GM21528 (cell line): ENCODE results near the gene BSDC1.
"Not testable (repeated sequence)": the region's sequence is repeated elsewhere in the genome, so short reads cannot be mapped to it uniquely, and the experiment has no call there.

Experiments used
- ATAC-seq: cut with Tn5 transposase; IDR thresholded peaks from one replicate; pipeline ENCODE4 v1.9.1; 2021; ENCODE audit warnings: mild to moderate bottlenecking, moderate library complexity; ENCODE audit not compliant: unreplicated experiment, low FRiP score

BSDC1 gene

GRCh38 chr1:32361308-32361673, 33.0 kb downstream of the BSDC1 start:
- no peak for ATAC-seq

DNA sequence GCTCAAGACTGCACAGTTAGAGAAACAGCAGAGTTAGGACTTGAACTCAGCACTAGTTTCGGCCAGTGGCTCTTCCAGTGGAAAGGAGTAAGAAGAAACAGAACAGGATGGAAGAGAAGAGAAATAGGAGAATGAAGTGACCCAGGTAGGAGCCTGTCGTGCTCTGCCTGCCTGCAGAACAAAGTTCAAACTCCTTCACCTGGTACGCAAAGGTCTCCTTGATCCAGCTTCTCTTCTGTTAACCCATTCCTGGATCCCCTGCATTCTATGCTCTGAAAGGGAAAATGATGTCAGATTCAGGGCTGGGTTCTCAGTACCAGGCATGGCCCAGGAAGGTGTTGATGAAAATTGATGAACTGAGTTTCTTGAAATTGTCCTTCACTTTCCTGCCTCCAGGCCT, 35.8 kb downstream of the BSDC1 start:
- ATAC-seq, result no peak

DNA sequence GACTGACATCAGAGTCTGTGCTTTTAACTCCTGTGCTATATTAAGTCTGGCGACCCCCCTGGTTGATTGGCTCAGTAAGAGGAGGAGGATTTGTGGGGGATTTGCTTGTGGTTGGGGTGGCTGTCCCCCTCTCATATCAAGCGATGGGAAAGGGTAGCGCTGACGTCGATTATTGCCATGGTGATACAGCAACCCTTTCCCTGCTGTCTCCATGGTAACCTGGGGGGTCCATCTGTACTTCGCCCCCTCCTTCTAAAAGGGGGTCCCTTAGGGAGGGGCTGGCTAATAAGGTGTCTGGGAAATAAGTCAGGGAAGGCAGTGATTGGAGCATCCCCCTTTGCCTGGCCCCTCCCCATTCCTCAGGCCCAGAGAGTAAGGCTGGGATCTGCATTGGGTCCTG, 36.6 kb downstream of the BSDC1 start:
- no peak for ATAC-seq

- ATAC-seq, result no peak
These were observed 37.8 kb downstream of the BSDC1 start for GRCh38 chr1:32356478-32356877.

DNA sequence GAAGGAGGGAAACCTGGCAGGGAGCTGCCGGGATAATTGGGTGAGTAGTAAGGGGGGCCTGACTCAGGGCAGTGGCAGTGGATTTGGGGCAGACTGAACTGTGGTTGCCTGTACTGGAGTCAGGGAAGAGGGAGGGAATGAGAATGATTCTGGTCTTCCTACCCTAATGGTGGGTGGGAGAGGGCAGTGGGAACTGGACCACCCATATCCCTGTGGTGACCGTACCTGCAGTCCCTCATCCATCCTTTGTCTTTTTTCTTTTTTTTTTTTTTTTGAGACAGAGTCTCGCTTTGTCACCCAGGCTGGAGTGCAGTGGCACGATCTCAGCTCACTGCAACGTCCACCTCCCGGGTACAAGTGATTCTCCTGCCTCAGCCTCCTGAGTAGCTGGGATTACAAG, 38.5 kb downstream of the BSDC1 start:
- not testable (repeated sequence) for ATAC-seq

- ATAC-seq, result no peak
These were observed 40.2 kb downstream of the BSDC1 start for GRCh38 chr1:32353886-32354570.

DNA sequence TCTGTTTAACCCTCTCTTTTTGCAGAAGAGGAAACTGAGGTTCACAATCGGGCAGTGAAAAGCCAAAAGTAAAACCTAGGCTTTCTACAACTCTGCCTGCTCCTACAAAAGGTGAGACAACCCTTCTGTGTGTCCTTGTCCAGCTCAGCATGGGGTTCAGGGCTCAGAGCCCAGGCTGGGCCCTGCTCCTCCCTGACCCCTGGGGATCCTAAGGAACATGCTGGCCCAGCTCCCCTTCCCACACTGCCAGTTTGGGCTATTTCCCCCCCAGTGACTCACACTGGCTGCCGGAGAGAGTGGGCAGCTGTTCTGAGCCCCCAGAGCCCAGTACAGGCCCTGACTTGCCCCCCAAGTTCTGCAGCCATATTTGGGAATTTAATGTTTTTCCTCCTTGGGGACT, 40.8 kb downstream of the BSDC1 start:
- no peak for ATAC-seq

DNA sequence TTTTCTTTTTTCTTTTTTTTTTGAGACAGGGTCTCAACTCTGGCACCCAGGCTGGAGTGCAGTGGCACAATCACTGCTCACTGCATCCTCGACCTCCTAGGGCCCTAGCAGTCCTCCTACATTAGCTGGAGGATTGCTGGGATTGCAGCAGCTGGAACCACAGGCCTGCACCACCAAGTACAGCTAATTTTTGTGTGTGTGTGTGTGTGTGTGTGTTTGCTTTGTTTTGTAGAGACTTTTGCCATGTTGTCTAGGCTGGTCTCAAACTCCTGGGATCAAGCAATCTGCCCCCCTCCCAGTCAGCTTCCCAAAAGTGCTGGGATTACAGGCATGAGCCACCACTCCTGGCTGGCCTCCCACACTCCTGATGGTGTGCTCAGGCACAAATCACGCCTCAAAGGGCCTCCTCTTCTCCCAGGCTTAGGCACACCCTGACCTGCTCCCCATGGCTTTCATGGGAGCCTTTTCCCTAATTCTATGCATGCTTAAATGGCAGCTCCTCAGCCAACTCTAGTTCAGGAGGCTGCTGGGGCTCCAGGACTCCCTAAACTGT, 41.3 kb downstream of the BSDC1 start:
- no peak for ATAC-seq

- no peak for ATAC-seq
These were observed 41.9 kb downstream of the BSDC1 start for GRCh38 chr1:32352239-32352745.

- peak; percentile 72 for ATAC-seq
These were observed 42.6 kb downstream of the BSDC1 start for GRCh38 chr1:32351399-32352238.

DNA sequence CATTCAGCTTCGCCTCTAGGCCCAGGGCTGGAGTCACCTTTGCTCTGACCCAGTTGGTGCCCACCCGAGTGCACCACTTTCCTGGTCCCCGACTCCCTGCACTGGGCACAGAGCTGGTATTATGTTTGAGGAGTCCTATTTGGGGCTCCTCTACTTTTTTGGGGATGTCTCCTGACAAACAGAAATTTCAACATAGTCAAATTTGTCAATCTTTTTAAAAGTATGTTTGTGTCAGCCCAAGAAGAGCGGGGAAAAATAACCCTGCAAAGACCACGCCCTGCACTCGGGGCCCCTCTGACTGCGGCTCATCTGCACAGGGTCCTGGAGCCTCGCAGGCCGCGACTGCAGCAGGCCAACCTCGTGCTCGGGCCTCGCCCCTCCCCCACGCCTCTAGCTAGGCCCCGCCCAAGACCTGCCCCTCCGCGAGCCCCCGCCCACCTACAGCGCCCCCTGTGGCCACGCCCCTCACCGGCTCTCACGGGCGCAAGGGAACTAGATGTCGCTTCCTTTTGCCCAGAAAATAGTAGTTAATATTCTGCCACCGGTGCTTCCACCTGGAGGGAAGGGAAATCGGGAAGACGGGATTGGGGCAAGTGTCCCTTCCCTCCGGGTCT, 43.3 kb downstream of the BSDC1 start:
- ATAC-seq, result peak; percentile 40

- no peak for ATAC-seq
These were observed 45.0 kb downstream of the BSDC1 start for GRCh38 chr1:32349211-32349708.

DNA sequence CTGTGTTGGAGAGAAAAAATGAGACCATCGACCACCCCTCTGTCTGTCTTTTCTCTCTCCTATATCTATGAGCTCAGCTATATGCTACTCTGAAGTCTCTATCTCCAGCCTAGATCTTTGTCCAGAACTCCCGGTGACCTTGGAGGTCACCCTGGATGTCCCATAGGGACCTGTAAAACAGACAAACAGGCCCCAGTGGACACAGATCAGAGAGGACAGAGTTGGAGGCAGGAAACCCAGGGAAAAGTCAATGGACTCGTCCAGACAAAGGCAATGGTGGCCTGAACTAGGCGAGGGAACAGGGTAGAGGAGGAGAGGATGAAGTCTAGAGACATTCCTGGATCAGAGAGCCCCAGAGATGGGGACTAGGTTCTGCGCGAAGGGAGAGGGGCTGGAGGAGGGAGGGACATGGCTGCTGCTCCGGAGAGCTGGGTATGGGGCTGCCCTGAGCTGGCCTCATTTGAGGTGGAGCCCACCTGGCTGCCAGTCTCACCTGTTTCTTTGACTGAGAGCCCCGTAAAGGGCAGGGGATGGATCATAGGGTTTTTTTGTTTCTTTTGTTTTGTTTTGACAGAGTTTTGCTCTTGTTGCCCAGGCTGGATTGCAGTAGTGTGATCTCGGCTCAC, 47.6 kb downstream of the BSDC1 start:
- ATAC-seq, result no peak

DNA sequence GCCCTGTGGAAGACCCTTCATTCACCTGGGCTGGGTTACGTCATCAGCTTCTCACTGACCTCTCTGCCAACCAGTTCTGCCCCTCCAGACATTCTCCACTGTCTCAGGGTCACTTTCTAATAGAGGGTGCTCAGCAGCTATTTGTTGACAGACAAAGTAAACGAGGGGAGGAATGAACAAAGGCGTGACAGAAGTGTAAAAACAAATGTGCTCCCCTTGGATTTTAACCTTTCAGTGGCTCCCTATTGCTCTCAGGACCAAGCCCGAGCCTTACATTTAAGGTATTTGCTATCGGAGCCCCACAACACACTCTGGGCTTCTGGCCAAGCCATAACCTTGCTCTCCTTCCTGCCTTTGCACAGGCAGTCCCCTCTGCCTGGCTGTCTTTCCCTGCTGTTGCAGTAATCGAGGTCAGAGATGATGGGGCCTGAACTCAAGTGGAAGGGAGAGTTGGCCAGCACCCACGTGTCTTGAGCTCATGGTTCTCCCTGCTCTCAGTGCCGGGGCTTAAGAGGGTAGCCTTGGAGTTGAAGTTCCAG, 48.9 kb downstream of the BSDC1 start:
- no peak for ATAC-seq

GRCh38 chr1:32342704-32343103, 51.5 kb downstream of the BSDC1 start:
- no peak for ATAC-seq

DNA sequence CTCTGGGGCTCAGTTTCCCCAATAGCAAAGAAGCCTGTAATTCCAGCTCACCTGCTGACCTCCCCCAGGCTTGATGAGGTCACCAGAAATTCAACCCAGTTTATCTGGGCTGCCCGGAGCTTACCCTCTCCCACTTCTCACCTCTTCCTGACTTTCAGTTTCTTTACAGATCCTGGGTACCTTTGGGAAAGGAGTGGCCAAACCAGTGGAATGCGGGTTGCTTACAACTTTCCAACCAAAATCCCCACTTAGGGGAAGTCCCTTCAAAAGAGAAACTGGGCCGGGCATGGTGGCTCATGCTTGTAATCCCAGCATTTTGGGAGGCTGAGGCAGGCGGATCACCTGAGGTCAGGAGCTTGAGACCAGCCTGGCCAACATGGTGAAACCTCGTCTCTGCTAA, 52.3 kb downstream of the BSDC1 start:
- ATAC-seq, result no peak

GRCh38 chr1:32341186-32341757, 53.0 kb downstream of the BSDC1 start:
- ATAC-seq, result no peak

DNA sequence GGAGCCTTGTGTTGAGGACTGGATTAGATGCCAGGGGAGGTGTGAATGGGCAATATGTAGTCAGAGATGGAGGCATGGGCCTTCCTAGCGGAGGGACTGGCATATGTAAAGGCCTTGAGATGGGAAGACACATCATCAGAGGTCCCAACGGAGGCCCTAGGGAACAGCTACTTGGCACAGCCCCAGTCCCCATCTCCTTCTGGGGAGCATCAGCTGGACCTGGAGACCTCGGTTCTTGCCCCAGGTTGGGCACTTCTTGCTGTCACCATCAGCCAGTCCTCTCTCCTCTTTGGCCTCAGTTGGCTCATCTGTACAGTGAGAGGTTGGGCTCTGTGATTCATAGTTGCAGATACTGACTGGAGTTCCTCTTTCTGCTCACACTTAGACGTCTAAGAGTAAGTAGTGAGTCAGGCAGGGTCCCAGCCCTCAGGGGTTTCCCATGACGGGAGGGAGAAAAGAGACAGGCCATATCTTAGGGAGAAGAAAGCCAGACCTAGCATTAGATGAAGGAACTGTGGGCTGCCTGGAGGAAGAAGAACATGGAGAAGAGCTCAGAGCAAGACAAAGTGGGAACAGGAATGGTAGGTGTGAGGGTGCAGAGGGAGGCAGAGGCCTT, 54.8 kb downstream of the BSDC1 start:
- ATAC-seq, result no peak

DNA sequence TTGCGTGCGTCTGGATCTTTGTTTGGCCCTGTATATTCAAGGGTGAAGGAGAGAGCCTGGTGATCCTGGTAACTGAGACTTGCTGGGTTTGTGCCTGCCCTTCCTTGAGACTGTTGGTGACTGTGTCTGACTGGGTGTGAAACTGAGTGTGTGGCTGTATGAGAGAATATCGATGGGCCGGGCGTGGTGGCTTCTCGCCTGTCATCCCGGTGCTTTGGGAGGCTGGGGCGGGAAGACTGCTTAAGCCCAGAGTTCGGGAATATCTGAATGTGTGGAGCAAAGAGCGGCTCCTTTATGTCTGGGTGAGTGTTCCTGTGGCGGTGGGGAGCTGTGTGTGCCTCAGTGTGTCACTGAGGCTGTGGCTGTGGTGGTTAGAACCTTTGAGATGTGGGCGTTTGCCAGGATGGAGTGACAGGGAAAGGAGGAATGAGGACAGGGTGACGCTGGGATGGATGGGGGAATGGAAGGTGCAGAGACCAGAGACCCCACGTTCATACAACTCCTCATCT, 55.5 kb downstream of the BSDC1 start:
- no peak for ATAC-seq
